ENCODE data around the gene IGF1R.
A peak's percentile ranks its signal among the peaks of the same experiment; 100 is the strongest.

IGF1R gene

GRCh38 chr15:98855815-98856531 lies 207.6 kb downstream of the IGF1R start:
- no peak overlapping the region for H3K27ac ChIP-seq (ENCODE audit: low read depth, low read length)
- no peak overlapping the region for H3K4me3 ChIP-seq (ENCODE audit: low read depth in 1 of 5, low read length in 5 of 5)

GRCh38 chr15:98856532-98856907 lies 208.2 kb downstream of the IGF1R start:
- peaks cover 0 to 38% (median 33%) of the 10 kb centered on the region in 5 donors for H3K4me1 ChIP-seq (ENCODE audit: control insufficient read depth in 5 of 5, insufficient read depth in 5 of 5, low read length in 5 of 5)
- H3K9me3 ChIP-seq (ENCODE audit: control insufficient read depth in 5 of 5, low read length in 5 of 5): no peaks in the 10 kb centered on the region
- no peaks in the 10 kb centered on the region for H3K27me3 ChIP-seq (ENCODE audit: control insufficient read depth in 5 of 5, insufficient read depth in 4 of 5, low read length in 5 of 5)
- no peaks in the 10 kb centered on the region for H3K36me3 ChIP-seq (ENCODE audit: control insufficient read depth in 5 of 5, insufficient read depth in 5 of 5, low read length in 5 of 5)
- no peak overlapping the region for H3K4me3 ChIP-seq (ENCODE audit: low read depth in 1 of 5, low read length in 5 of 5)
- no peak overlapping the region for H3K9ac ChIP-seq (ENCODE audit: low read length in 5 of 5)
- no peak overlapping the region for H3K27ac ChIP-seq (ENCODE audit: low read depth, low read length)

More at GRCh38 chr15:98855815-98856531, 207.6 kb downstream of the IGF1R start:
- Histone ChIP-seq H3K27me3 (ENCODE audit: control insufficient read depth in 5 of 5, insufficient read depth in 4 of 5, low read length in 5 of 5) (no peaks in the 10 kb centered on the region), H3K9ac (ENCODE audit: low read length in 5 of 5) (no peak overlapping the region), H3K4me1 (ENCODE audit: control insufficient read depth in 5 of 5, insufficient read depth in 5 of 5, low read length in 5 of 5) (peaks cover 0 to 43% (median 38%) of the 10 kb centered on the region in 5 donors), H3K9me3 (ENCODE audit: control insufficient read depth in 5 of 5, low read length in 5 of 5) (no peaks in the 10 kb centered on the region), H3K36me3 (ENCODE audit: control insufficient read depth in 5 of 5, insufficient read depth in 5 of 5, low read length in 5 of 5) (no peaks in the 10 kb centered on the region)

- Histone ChIP-seq H3K4me3 (ENCODE audit: low read depth in 1 of 5, low read length in 5 of 5) (peak overlapping the region in 1 of 5 donors; percentile 27), H3K36me3 (ENCODE audit: control insufficient read depth in 5 of 5, insufficient read depth in 5 of 5, low read length in 5 of 5) (no peaks in the 10 kb centered on the region), H3K27me3 (ENCODE audit: control insufficient read depth in 5 of 5, insufficient read depth in 4 of 5, low read length in 5 of 5) (no peaks in the 10 kb centered on the region), H3K9me3 (ENCODE audit: control insufficient read depth in 5 of 5, low read length in 5 of 5) (no peaks in the 10 kb centered on the region), H3K4me1 (ENCODE audit: control insufficient read depth in 5 of 5, insufficient read depth in 5 of 5, low read length in 5 of 5) (peaks cover 0 to 20% (median 15%) of the 10 kb centered on the region in 5 donors), H3K9ac (ENCODE audit: low read length in 5 of 5) (no peak overlapping the region), H3K27ac (ENCODE audit: low read depth, low read length) (no peak overlapping the region)
Measured at GRCh38 chr15:98858610-98859023, 210.3 kb downstream of the IGF1R start.

- Histone ChIP-seq H3K27me3 (ENCODE audit: control insufficient read depth in 5 of 5, insufficient read depth in 4 of 5, low read length in 5 of 5) (no peaks in the 10 kb centered on the region), H3K9ac (ENCODE audit: low read length in 5 of 5) (no peak overlapping the region), H3K4me3 (ENCODE audit: low read depth in 1 of 5, low read length in 5 of 5) (no peak overlapping the region), H3K27ac (ENCODE audit: low read depth, low read length) (no peak overlapping the region), H3K36me3 (ENCODE audit: control insufficient read depth in 5 of 5, insufficient read depth in 5 of 5, low read length in 5 of 5) (no peaks in the 10 kb centered on the region), H3K9me3 (ENCODE audit: control insufficient read depth in 5 of 5, low read length in 5 of 5) (no peaks in the 10 kb centered on the region), H3K4me1 (ENCODE audit: control insufficient read depth in 5 of 5, insufficient read depth in 5 of 5, low read length in 5 of 5) (peaks cover 0 to 14% (median 11%) of the 10 kb centered on the region in 5 donors)
Measured at GRCh38 chr15:98859149-98859548, 210.8 kb downstream of the IGF1R start.

GRCh38 chr15:98860281-98861041 lies 212.1 kb downstream of the IGF1R start:
- Histone ChIP-seq H3K4me1 (ENCODE audit: control insufficient read depth in 5 of 5, insufficient read depth in 5 of 5, low read length in 5 of 5) (peaks cover 0 to 18% (median 14%) of the 10 kb centered on the region in 5 donors), H3K36me3 (ENCODE audit: control insufficient read depth in 5 of 5, insufficient read depth in 5 of 5, low read length in 5 of 5) (no peaks in the 10 kb centered on the region), H3K27ac (ENCODE audit: low read depth, low read length) (no peak overlapping the region), H3K27me3 (ENCODE audit: control insufficient read depth in 5 of 5, insufficient read depth in 4 of 5, low read length in 5 of 5) (no peaks in the 10 kb centered on the region), H3K9me3 (ENCODE audit: control insufficient read depth in 5 of 5, low read length in 5 of 5) (no peaks in the 10 kb centered on the region), H3K9ac (ENCODE audit: low read length in 5 of 5) (peak overlapping the region in 1 of 5 donors; percentile 27), H3K4me3 (ENCODE audit: low read depth in 1 of 5, low read length in 5 of 5) (no peak overlapping the region)

GRCh38 chr15:98861188-98861587 lies 212.8 kb downstream of the IGF1R start:
- no peaks in the 10 kb centered on the region for H3K9me3 ChIP-seq (ENCODE audit: control insufficient read depth in 5 of 5, low read length in 5 of 5)
- no peaks in the 10 kb centered on the region for H3K27me3 ChIP-seq (ENCODE audit: control insufficient read depth in 5 of 5, insufficient read depth in 4 of 5, low read length in 5 of 5)
- peaks cover 0 to 24% (median 18%) of the 10 kb centered on the region in 5 donors for H3K4me1 ChIP-seq (ENCODE audit: control insufficient read depth in 5 of 5, insufficient read depth in 5 of 5, low read length in 5 of 5)
- H3K9ac ChIP-seq (ENCODE audit: low read length in 5 of 5): no peak overlapping the region
- no peak overlapping the region for H3K27ac ChIP-seq (ENCODE audit: low read depth, low read length)
- no peak overlapping the region for H3K4me3 ChIP-seq (ENCODE audit: low read depth in 1 of 5, low read length in 5 of 5)
- H3K36me3 ChIP-seq (ENCODE audit: control insufficient read depth in 5 of 5, insufficient read depth in 5 of 5, low read length in 5 of 5): no peaks in the 10 kb centered on the region

- Histone ChIP-seq H3K4me3 (ENCODE audit: low read depth in 1 of 5, low read length in 5 of 5) (no peak overlapping the region), H3K27ac (ENCODE audit: low read depth, low read length) (no peak overlapping the region), H3K4me1 (ENCODE audit: control insufficient read depth in 5 of 5, insufficient read depth in 5 of 5, low read length in 5 of 5) (peaks cover 0 to 28% (median 18%) of the 10 kb centered on the region in 5 donors), H3K9me3 (ENCODE audit: control insufficient read depth in 5 of 5, low read length in 5 of 5) (no peaks in the 10 kb centered on the region), H3K36me3 (ENCODE audit: control insufficient read depth in 5 of 5, insufficient read depth in 5 of 5, low read length in 5 of 5) (no peaks in the 10 kb centered on the region), H3K9ac (ENCODE audit: low read length in 5 of 5) (no peak overlapping the region), H3K27me3 (ENCODE audit: control insufficient read depth in 5 of 5, insufficient read depth in 4 of 5, low read length in 5 of 5) (no peaks in the 10 kb centered on the region)
Measured at GRCh38 chr15:98863983-98864382, 215.6 kb downstream of the IGF1R start.

- Histone ChIP-seq H3K4me3 (ENCODE audit: low read depth in 1 of 5, low read length in 5 of 5) (peak overlapping the region; percentile 65 to 83 (median 76)), H3K36me3 (ENCODE audit: control insufficient read depth in 5 of 5, insufficient read depth in 5 of 5, low read length in 5 of 5) (no peaks in the 10 kb centered on the region), H3K9me3 (ENCODE audit: control insufficient read depth in 5 of 5, low read length in 5 of 5) (no peaks in the 10 kb centered on the region), H3K9ac (ENCODE audit: low read length in 5 of 5) (peak overlapping the region in 4 of 5 donors; percentile 54 to 79 (median 66)), H3K27me3 (ENCODE audit: control insufficient read depth in 5 of 5, insufficient read depth in 4 of 5, low read length in 5 of 5) (no peaks in the 10 kb centered on the region), H3K4me1 (ENCODE audit: control insufficient read depth in 5 of 5, insufficient read depth in 5 of 5, low read length in 5 of 5) (peaks cover 0 to 21% (median 10%) of the 10 kb centered on the region in 5 donors), H3K27ac (ENCODE audit: low read depth, low read length) (peak overlapping the region; percentile 47)
Measured at GRCh38 chr15:98865397-98866339, 217.3 kb downstream of the IGF1R start.

GRCh38 chr15:98866511-98866910 lies 218.2 kb downstream of the IGF1R start:
- Histone ChIP-seq H3K27ac (ENCODE audit: low read depth, low read length) (peak overlapping the region; percentile 47), H3K9me3 (ENCODE audit: control insufficient read depth in 5 of 5, low read length in 5 of 5) (no peaks in the 10 kb centered on the region), H3K4me3 (ENCODE audit: low read depth in 1 of 5, low read length in 5 of 5) (peak overlapping the region; percentile 65 to 83 (median 76)), H3K27me3 (ENCODE audit: control insufficient read depth in 5 of 5, insufficient read depth in 4 of 5, low read length in 5 of 5) (no peaks in the 10 kb centered on the region), H3K9ac (ENCODE audit: low read length in 5 of 5) (peak overlapping the region in 4 of 5 donors; percentile 12 to 69 (median 58)), H3K36me3 (ENCODE audit: control insufficient read depth in 5 of 5, insufficient read depth in 5 of 5, low read length in 5 of 5) (no peaks in the 10 kb centered on the region), H3K4me1 (ENCODE audit: control insufficient read depth in 5 of 5, insufficient read depth in 5 of 5, low read length in 5 of 5) (peaks cover 0 to 20% (median 9%) of the 10 kb centered on the region in 5 donors)
